C4-2B (cell line): ENCODE data around the gene ACOXL.

Experiments
- CTCF ChIP-seq: fragments of 450-650 bp; conservative IDR thresholded peaks from 2 replicates; pipeline ENCODE4 v1.5.1; 2017; ENCODE audit warnings: mild to moderate bottlenecking
- ZFX ChIP-seq: fragments of 450-650 bp; IDR thresholded peaks from 2 replicates; pipeline ENCODE4 v1.6.1; 2017

- TF ChIP-seq CTCF = no peak
- TF ChIP-seq ZFX = no peak
Measured at GRCh38 chr2:110874453-110875383, 142.3 kb downstream of the ACOXL start.
